B cell (primary cell): ENCODE measurements around the gene HOXA11. TPM values are rescaled to one million over a fixed set of nuclear protein-coding genes. Genes with fewer than 3 reads are reported as not detected.

Experiments used
- ATAC-seq: fragments of 200-7000 bp; cut with Tn5 transposase; one replicate; pipeline ENCODE4 v1.10.0; 2021; ENCODE audit warnings: low read depth, mild to moderate bottlenecking, moderate number of reproducible peaks, moderate library complexity
- CTCF ChIA-PET: fragments of 350-600 bp; sonication (Branson Sonifier 250); formaldehyde crosslinking; loops from one replicate; lab custom pipeline; 2021; ENCODE audit warnings: antibody characterized with exemption, inconsistent platforms; lab: Charles Lee
- POLR2A ChIA-PET: fragments of 350-600 bp; sonication (Branson Sonifier 250); formaldehyde crosslinking; loops from one replicate; lab custom pipeline; 2021; ENCODE audit warnings: antibody characterized with exemption; lab: Charles Lee
- DNase-seq: peaks from one replicate; pipeline ENCODE4 v3.0.0; 2013
- H2AFZ ChIP-seq: 2 replicates; pipeline ENCODE4 v1.6.1; 2012; ENCODE audit warnings: mild to moderate bottlenecking, low read depth, low read length; ENCODE audit not compliant: insufficient read depth, poor library complexity, severe bottlenecking
- H3K27ac ChIP-seq, 2 donors: 1 replicate in 1 of 2; 2 replicates in 1 of 2; pipeline ENCODE4 v1.5.1; 2012 to 2013; ENCODE audit warnings: low read length in 2 of 2, mild to moderate bottlenecking in 2 of 2, moderate library complexity in 1 of 2
- H3K27me3 ChIP-seq, 4 experiments: fragments of 200-600 bp in 1 of 4; sonication (generic) in 1 of 4; replicated peaks in 1 of 4; 1 replicate in 2 of 4; 2 replicates in 2 of 4; pipeline versions ENCODE4 v1.6.1 to v1.7.0; 2013 to 2016; ENCODE audit warnings: low read length in 3 of 4, mild to moderate bottlenecking in 2 of 4, mixed read lengths in 1 of 4, moderate library complexity in 1 of 4; ENCODE audit not compliant: insufficient read depth in 4 of 4, control insufficient read depth in 3 of 4; ENCODE audit errors: control extremely low read depth in 1 of 4
- H3K36me3 ChIP-seq, 2 experiments: replicated peaks in 1 of 2; 1 replicate in 1 of 2; 2 replicates in 1 of 2; pipeline versions ENCODE4 v1.6.1 to v1.7.1; 2013; ENCODE audit warnings: low read length in 1 of 2; ENCODE audit not compliant: insufficient read depth in 2 of 2, control insufficient read depth in 1 of 2; ENCODE audit errors: control extremely low read depth in 1 of 2, extremely low read depth in 1 of 2
- H3K4me1 ChIP-seq, 2 donors: fragments of 200-600 bp in 1 of 2; sonication (generic) in 1 of 2; 1 replicate in 1 of 2; 2 replicates in 1 of 2; pipeline versions ENCODE4 v1.5.1 to v1.6.1; 2013 to 2017; ENCODE audit warnings: low read length in 2 of 2; ENCODE audit not compliant: control insufficient read depth in 2 of 2, insufficient read depth in 2 of 2
- H3K4me2 ChIP-seq: replicated peaks from 2 replicates; pipeline ENCODE3; 2012; ENCODE audit warnings: mild to moderate bottlenecking, low read depth, low read length; ENCODE audit not compliant: poor library complexity, severe bottlenecking
- H3K4me3 ChIP-seq, 5 experiments: fragments of 200-600 bp in 1 of 5; sonication (generic) in 1 of 5; 1 replicate in 3 of 5; 2 replicates in 2 of 5; pipeline versions ENCODE4 v1.5.1 to v1.7.0; 2011 to 2016; ENCODE audit warnings: low read length in 4 of 5, mild to moderate bottlenecking in 4 of 5, low read depth in 2 of 5, control low read depth in 1 of 5, moderate library complexity in 1 of 5; ENCODE audit not compliant: insufficient read depth in 1 of 5; ENCODE audit errors: control extremely low read depth in 1 of 5, extremely low read depth in 1 of 5
- H3K79me2 ChIP-seq: fragments of 200-600 bp; sonication (generic); one replicate; pipeline ENCODE4 v1.6.0; 2016; ENCODE audit warnings: low read length; ENCODE audit not compliant: control insufficient read depth, insufficient read depth
- H3K9ac ChIP-seq: fragments of 200-600 bp; sonication (generic); 2 replicates; pipeline ENCODE4 v1.6.1; 2017; ENCODE audit warnings: mild to moderate bottlenecking, low read length, moderate library complexity
- H3K9me3 ChIP-seq, 3 donors: one replicate each; pipeline versions ENCODE4 v1.6.1 to v1.7.1; 2013; ENCODE audit warnings: low read length in 2 of 3; ENCODE audit not compliant: control insufficient read depth in 2 of 3, insufficient read depth in 1 of 3; ENCODE audit errors: control extremely low read depth in 1 of 3
- H4K20me1 ChIP-seq: 2 replicates; pipeline ENCODE4 v1.6.0; 2012; ENCODE audit warnings: mild to moderate bottlenecking, low read length; ENCODE audit not compliant: insufficient read depth, control insufficient read depth, poor library complexity, severe bottlenecking
- H3K27ac Mint-ChIP-seq: one replicate; pipeline ENCODE4 v1.8.0; 2021; ENCODE audit warnings: mixed read lengths
- H3K27me3 Mint-ChIP-seq: one replicate; pipeline ENCODE4 v1.8.0; 2021; ENCODE audit warnings: mixed read lengths
- H3K4me1 Mint-ChIP-seq: one replicate; pipeline ENCODE4 v1.8.0; 2021; ENCODE audit warnings: mixed read lengths
- H3K4me3 Mint-ChIP-seq: one replicate; pipeline ENCODE4 v1.8.0; 2021; ENCODE audit warnings: mixed read lengths
- H3K9me3 Mint-ChIP-seq: one replicate; pipeline ENCODE4 v1.8.0; 2022; ENCODE audit warnings: mixed read lengths; ENCODE audit not compliant: insufficient read depth
- CTCF ChIP-seq: fragments of 200-600 bp; IDR thresholded peaks from one replicate; pipeline ENCODE4 v1.8.0; 2022; ENCODE audit warnings: antibody characterized with exemption, mild to moderate bottlenecking
- EZH2 ChIP-seq: IDR thresholded peaks from 2 replicates; pipeline ENCODE4 v1.6.1; 2012; ENCODE audit warnings: borderline replicate concordance, low read depth, mild to moderate bottlenecking, moderate library complexity, low read length; ENCODE audit not compliant: insufficient read depth, poor library complexity, severe bottlenecking
- WGBS: methylation state at CpG from one replicate; pipeline ENCODE4 v1.1.5; 2013; ENCODE audit warnings: missing lambda C conversion rate; ENCODE audit not compliant: insufficient coverage; 5-methylcytosine and 5-hydroxymethylcytosine counted together
- intact Hi-C: fragments of 100-400 bp; cut with micrococcal nuclease; formaldehyde crosslinking; loops from one replicate; pipeline ENCODE4 v1.10.0; 2022
- polyA plus RNA-seq: library from polyadenylated mRNA; depleted of rRNA; stranded (reverse); fragments of >200 nt; gene quantifications from 2 replicates; pipeline ENCODE4 v1.2.3, GENCODE V29; 2012
- total RNA-seq, 2 donors: library from RNA; stranded (reverse); fragments of 120-200 nt in 1 of 2; gene quantifications; 1 replicate in 1 of 2; 2 replicates in 1 of 2; pipeline versions ENCODE4 v1.2.3 to v1.2.4, GENCODE V29; 2013 to 2022

The HOXA11 gene
- total and polyA plus RNA-seq, 2 donors (not counting 1 experiment from before 2014, with no cell fraction given) = not detected

GRCh38 chr7:27154369-27154768 is 30.7 kb downstream of the HOXA11 start:
- peak; percentile 14 for DNase-seq
- CTCF ChIA-PET = no interaction called here
- intact Hi-C loops = loop anchor here (5.0 kb wide), 1 partner anchor 33 kb away; the partner anchor contains the start of gene HOXA11

More at GRCh38 chr7:27154369-27154768, 30.7 kb downstream of the HOXA11 start:
- no peak overlapping the region for H3K27ac ChIP-seq
- peaks cover 62 to 74% of the 10 kb centered on the region in 2 donors for H3K4me1 ChIP-seq
- Mint-ChIP-seq H3K4me1 (peaks cover 41% of the 10 kb centered on the region), H3K27ac (peak overlapping the region; percentile 86), H3K9me3 (no peaks in the 10 kb centered on the region), H3K4me3 (no peak overlapping the region), H3K27me3 (peaks cover 75% of the 10 kb centered on the region)
- 82% methylated on average over 10 of the region's 10 CpGs for WGBS
- TF ChIP-seq CTCF (no peak), EZH2 (no peak)
- ATAC-seq = no peak
- no peak overlapping the region for H3K9ac ChIP-seq
- H3K4me3 ChIP-seq = no peak overlapping the region
- no peak overlapping the region for H2AFZ ChIP-seq
- peaks cover 1 to 98% (median 86%) of the 10 kb centered on the region in 4 experiments for H3K27me3 ChIP-seq
- POLR2A ChIA-PET = interaction anchor here (1.1 kb wide), 1 partner anchor 11 kb away, joined by 5 read pairs; the partner anchor contains the start of gene HOXA9
- no peaks in the 10 kb centered on the region for H3K79me2 ChIP-seq
- no peak overlapping the region for H3K4me2 ChIP-seq
- H3K36me3 ChIP-seq = no peaks in the 10 kb centered on the region
- H3K9me3 ChIP-seq = peaks cover 0 to 90% (median 18%) of the 10 kb centered on the region in 3 donors
- peaks cover 10% of the 10 kb centered on the region for H4K20me1 ChIP-seq
